Natural killer cell (primary cell): ENCODE data around the gene CITED4. TPM values are rescaled to one million over a fixed set of nuclear protein-coding genes. Genes with fewer than 3 reads are reported as not detected.

Experiments
- ATAC-seq, 3 donors: fragments of 150-1000 bp in 2 of 3; fragments of 200-7000 bp in 1 of 3; cut with Tn5 transposase; 1 replicate in 1 of 3; 2 replicates in 2 of 3; pipeline ENCODE4 v1.10.0; 2021; ENCODE audit warnings: mild to moderate bottlenecking in 2 of 3, moderate library complexity in 2 of 3
- DNase-seq, 2 donors: peaks; one replicate each; pipeline versions ENCODE4 v3.0.0 to v3.0.0-alpha.2; 2013 to 2021; ENCODE audit warnings: mixed read lengths in 1 of 2
- H3K27ac ChIP-seq: one replicate; pipeline ENCODE4 v1.5.1; 2013; ENCODE audit warnings: mild to moderate bottlenecking, low read length
- H3K27me3 ChIP-seq: one replicate; pipeline ENCODE4 v1.6.1; 2013; ENCODE audit warnings: low read length; ENCODE audit not compliant: control insufficient read depth, insufficient read depth
- H3K36me3 ChIP-seq: one replicate; pipeline ENCODE4 v1.6.1; 2013; ENCODE audit warnings: low read length; ENCODE audit not compliant: control insufficient read depth, insufficient read depth
- H3K4me1 ChIP-seq: one replicate; pipeline ENCODE4 v1.6.1; 2013; ENCODE audit warnings: low read length; ENCODE audit not compliant: control insufficient read depth, insufficient read depth
- H3K4me3 ChIP-seq: one replicate; pipeline ENCODE4 v1.5.1; 2013; ENCODE audit warnings: low read length
- H3K9me3 ChIP-seq: one replicate; pipeline ENCODE4 v1.6.1; 2013; ENCODE audit warnings: low read length; ENCODE audit not compliant: control insufficient read depth, insufficient read depth
- H3K27ac Mint-ChIP-seq, 2 donors: one replicate each; pipeline ENCODE4 v1.8.0; 2022; ENCODE audit warnings: mild to moderate bottlenecking in 2 of 2, mixed read lengths in 2 of 2, moderate library complexity in 1 of 2
- H3K27me3 Mint-ChIP-seq, 2 donors: one replicate each; pipeline ENCODE4 v1.8.0; 2022; ENCODE audit warnings: low read depth in 2 of 2, mixed read lengths in 2 of 2
- H3K36me3 Mint-ChIP-seq: one replicate; pipeline ENCODE4 v1.8.0; 2022; ENCODE audit warnings: mixed read lengths
- H3K4me1 Mint-ChIP-seq, 2 donors: one replicate each; pipeline ENCODE4 v1.8.0; 2022; ENCODE audit warnings: mixed read lengths in 2 of 2
- H3K4me3 Mint-ChIP-seq: one replicate; pipeline ENCODE4 v1.8.0; 2022; ENCODE audit warnings: mild to moderate bottlenecking, moderate library complexity, mixed read lengths
- H3K9me3 Mint-ChIP-seq, 2 donors: one replicate each; pipeline ENCODE4 v1.8.0; 2022; ENCODE audit warnings: mixed read lengths in 2 of 2
- CTCF ChIP-seq: fragments of 200-600 bp; IDR thresholded peaks from one replicate; pipeline ENCODE4 v1.8.0; 2022; ENCODE audit warnings: antibody characterized with exemption
- WGBS: methylation state at CpG from one replicate; pipeline ENCODE4 v1.1.7; 2013; ENCODE audit warnings: missing lambda C conversion rate; ENCODE audit not compliant: insufficient coverage; 5-methylcytosine and 5-hydroxymethylcytosine counted together
- intact Hi-C: fragments of 100-400 bp; cut with micrococcal nuclease; formaldehyde crosslinking; loops from one replicate; pipeline ENCODE4 v1.14.2; 2022
- total RNA-seq, 4 donors: library from RNA; stranded (reverse); fragments of 120-200 nt in 1 of 4; gene quantifications; one replicate each; pipeline versions ENCODE4 v1.2.3 to v1.2.4, GENCODE V29; 2013 to 2022

CITED4 gene
- total RNA-seq, 3 donors from 2014 or later (not counting 1 experiment from before 2014, with no cell fraction given), result 3.5 to 7.7 (median 4.9) TPM

GRCh38 chr1:40824591-40825434 is 37.4 kb downstream of the CITED4 start:
- Mint-ChIP-seq H3K4me3 (no peak overlapping the region), H3K36me3 (no peaks in the 10 kb centered on the region), H3K27ac (peak overlapping the region in 1 of 2 donors; percentile 31), H3K27me3 (no peaks in the 10 kb centered on the region), H3K4me1 (peaks cover 5 to 16% of the 10 kb centered on the region in 2 donors), H3K9me3 (no peaks in the 10 kb centered on the region)
- TF ChIP-seq CTCF, result no peak
- Histone ChIP-seq H3K36me3 (no peaks in the 10 kb centered on the region), H3K27ac (no peak overlapping the region), H3K4me3 (no peak overlapping the region), H3K9me3 (no peaks in the 10 kb centered on the region), H3K27me3 (no peaks in the 10 kb centered on the region), H3K4me1 (peaks cover 16% of the 10 kb centered on the region)
- WGBS, result 77% methylated on average over 17 of the region's 18 CpGs
- no peak for DNase-seq
- no peak for ATAC-seq
- intact Hi-C loops, result no loop called here

- no peak for TF ChIP-seq CTCF
- Mint-ChIP-seq H3K36me3 (no peaks in the 10 kb centered on the region), H3K27me3 (no peaks in the 10 kb centered on the region), H3K9me3 (no peaks in the 10 kb centered on the region), H3K4me3 (no peak overlapping the region), H3K27ac (no peak overlapping the region), H3K4me1 (peaks cover 5 to 22% of the 10 kb centered on the region in 2 donors)
- H3K27me3 ChIP-seq, result no peaks in the 10 kb centered on the region
- DNase-seq (no peak), ATAC-seq (no peak)
- no peak overlapping the region for H3K27ac ChIP-seq
- WGBS, result 91% methylated on average over 17 of the region's 17 CpGs
- intact Hi-C loops, result no loop called here
- H3K4me3 ChIP-seq, result no peak overlapping the region
- H3K36me3 ChIP-seq, result no peaks in the 10 kb centered on the region
- no peaks in the 10 kb centered on the region for H3K9me3 ChIP-seq
- peaks cover 20% of the 10 kb centered on the region for H3K4me1 ChIP-seq
Measured at GRCh38 chr1:40823983-40824382, 38.2 kb downstream of the CITED4 start.

GRCh38 chr1:40823345-40823744 is 38.8 kb downstream of the CITED4 start:
- Histone ChIP-seq H3K4me1 (peaks cover 27% of the 10 kb centered on the region), H3K27ac (no peak overlapping the region), H3K9me3 (no peaks in the 10 kb centered on the region), H3K27me3 (no peaks in the 10 kb centered on the region), H3K4me3 (no peak overlapping the region), H3K36me3 (no peaks in the 10 kb centered on the region)
- Mint-ChIP-seq H3K9me3 (no peaks in the 10 kb centered on the region), H3K27ac (no peak overlapping the region), H3K4me1 (peaks cover 5 to 29% of the 10 kb centered on the region in 2 donors), H3K27me3 (no peaks in the 10 kb centered on the region), H3K4me3 (no peak overlapping the region), H3K36me3 (no peaks in the 10 kb centered on the region)
- WGBS, result 88% methylated on average over 3 of the region's 4 CpGs
- TF ChIP-seq CTCF, result no peak
- DNase-seq, result no peak
- no peak for ATAC-seq
- intact Hi-C loops, result no loop called here
